ENCODE data around the gene MTA1. TPM values are rescaled to one million over a fixed set of nuclear protein-coding genes. Genes with fewer than 3 reads are reported as not detected.

MTA1 gene
- polyA plus RNA-seq, 1 of the 3 experiments (the other 2 are of a cell fraction): 96.3 TPM

- Histone ChIP-seq H3K9me3 (no peaks in the 10 kb centered on the region), H3K4me1 (ENCODE audit: control insufficient read depth in 1 of 2, insufficient read depth in 2 of 2, low read depth in 1 of 2, low read length in 1 of 2) (no peaks in the 10 kb centered on the region; a peak in 1 of 4 replicates), H3K9ac (no peak overlapping the region), H3K9me2 (no peaks in the 10 kb centered on the region), H3K4me2 (no peak overlapping the region), H3K4me3 (ENCODE audit: low read depth in 2 of 2, low read length in 1 of 2) (no peak overlapping the region), H3K79me2 (ENCODE audit: insufficient read depth) (no peaks in the 10 kb centered on the region), H3K27ac (ENCODE audit: low read depth in 2 of 2, low read length in 1 of 2) (no peak overlapping the region), H3K27me3 (ENCODE audit: insufficient read depth) (no peaks in the 10 kb centered on the region), H2AFZ (ENCODE audit: low read depth) (no peak overlapping the region), H4K20me1 (ENCODE audit: insufficient read depth) (no peaks in the 10 kb centered on the region), H3F3A (replicated peaks; ENCODE audit: insufficient read depth) (no peaks in the 10 kb centered on the region), H3K36me3 (replicated peaks in 1 of 2; ENCODE audit: control insufficient read depth in 1 of 2, insufficient read depth in 2 of 2, low read length in 1 of 2) (peaks cover 0 to 40% of the 10 kb centered on the region in 2 experiments)
- WGBS (ENCODE audit: low lambda C conversion rate): 100% methylated on average over 7 of the region's 27 CpGs
- DNase-seq: no peak
- TF ChIP-seq CHD2 (IDR thresholded peaks at IDR 0.05; ENCODE audit: low read length, partially characterized antibody) (no peak), NFIC (IDR thresholded peaks at IDR 0.05; ENCODE audit: borderline replicate concordance) (no peak), SIN3A (IDR thresholded peaks at IDR 0.05; ENCODE audit: borderline replicate concordance, low read depth, low read length) (no peak), TEAD4 (IDR thresholded peaks at IDR 0.05; ENCODE audit: borderline replicate concordance, insufficient read depth) (no peak), EZH2phosphoT487 (IDR thresholded peaks at IDR 0.05; ENCODE audit: borderline replicate concordance, low read depth) (no peak), MEF2A (IDR thresholded peaks at IDR 0.05; ENCODE audit: borderline replicate concordance, low read depth) (no peak)
- ChIA-PET CTCF (interaction anchor here (0.7 to 3.5 kb wide), 6 partner anchors 11 to 212 kb away, joined by 3 to 19 read pairs (median 4); no protein-coding TSS in a partner anchor), POLR2A (no interaction called here)
These were observed 37.9 kb upstream of the MTA1 start for GRCh38 chr14:105381446-105382342.

- 96% methylated on average over 4 of the region's 26 CpGs for WGBS (ENCODE audit: low lambda C conversion rate)
- no peak overlapping the region for H3K4me2 ChIP-seq
- POLR2A ChIA-PET: no interaction called here
- H3K27ac ChIP-seq (ENCODE audit: low read depth in 2 of 2, low read length in 1 of 2): no peak overlapping the region
- no peak overlapping the region for H3K4me3 ChIP-seq (ENCODE audit: low read depth in 2 of 2, low read length in 1 of 2)
- DNase-seq: no peak
- no peak overlapping the region for H3K9ac ChIP-seq
- no peaks in the 10 kb centered on the region for H3K9me2 ChIP-seq
- H3K27me3 ChIP-seq (ENCODE audit: insufficient read depth): no peaks in the 10 kb centered on the region
- CTCF ChIA-PET: interaction anchor here (1.2 to 3.5 kb wide), 3 partner anchors 12 to 98 kb away, joined by 4 to 19 read pairs (median 9); partner anchors contain the start of gene TEX22
- peaks cover 0 to 46% of the 10 kb centered on the region in 2 experiments for H3K36me3 ChIP-seq (replicated peaks in 1 of 2; ENCODE audit: control insufficient read depth in 1 of 2, insufficient read depth in 2 of 2, low read length in 1 of 2)
- H3K4me1 ChIP-seq (ENCODE audit: control insufficient read depth in 1 of 2, insufficient read depth in 2 of 2, low read depth in 1 of 2, low read length in 1 of 2): no peaks in the 10 kb centered on the region; a peak in 1 of 4 replicates
- no peak overlapping the region for H2AFZ ChIP-seq (ENCODE audit: low read depth)
- no peaks in the 10 kb centered on the region for H4K20me1 ChIP-seq (ENCODE audit: insufficient read depth)
- H3F3A ChIP-seq (replicated peaks; ENCODE audit: insufficient read depth): no peaks in the 10 kb centered on the region
- TF ChIP-seq MAX (IDR thresholded peaks at IDR 0.05; ENCODE audit: low read depth): no peak
- no peak for TF ChIP-seq JUND (IDR thresholded peaks at IDR 0.05)
- H3K79me2 ChIP-seq (ENCODE audit: insufficient read depth): no peaks in the 10 kb centered on the region
- H3K9me3 ChIP-seq: no peaks in the 10 kb centered on the region
These were observed 37.1 kb upstream of the MTA1 start for GRCh38 chr14:105382343-105383082.
